Breast epithelium (tissue), 4 donors: ENCODE data around the gene CYTH3. TPM values are rescaled to one million over a fixed set of nuclear protein-coding genes. Genes with fewer than 3 reads are reported as not detected.

Experiments
- DNase-seq, 2 donors: peaks; one replicate each; pipeline ENCODE4 v3.0.0-alpha.2; 2019; ENCODE audit warnings: low spot score in 2 of 2
- H3K27ac ChIP-seq, 2 donors: fragments of 200-600 bp; sonication (generic) in 1 of 2; one replicate each; pipeline ENCODE4 v1.5.1; 2016 to 2019; ENCODE audit warnings: mild to moderate bottlenecking in 1 of 2
- H3K27me3 ChIP-seq, 2 donors: fragments of 200-600 bp; sonication (generic) in 1 of 2; one replicate each; pipeline versions ENCODE4 v1.5.1 to v1.6.0; 2017 to 2019; ENCODE audit warnings: control low read depth in 1 of 2, mild to moderate bottlenecking in 1 of 2
- H3K36me3 ChIP-seq: fragments of 200-600 bp; one replicate; pipeline ENCODE4 v1.5.1; 2019
- H3K4me1 ChIP-seq, 2 donors: fragments of 200-600 bp; sonication (generic); one replicate each; pipeline ENCODE4 v1.5.1; 2016 to 2019; ENCODE audit warnings: control low read depth in 1 of 2
- H3K4me3 ChIP-seq, 3 donors: fragments of 200-600 bp; sonication (generic); 1 replicate in 2 of 3; 2 replicates in 1 of 3; pipeline ENCODE4 v1.5.1; 2016 to 2019; ENCODE audit warnings: mild to moderate bottlenecking in 3 of 3, moderate library complexity in 2 of 3
- H3K9me3 ChIP-seq, 2 donors: fragments of 200-600 bp; sonication (generic) in 1 of 2; one replicate each; pipeline ENCODE4 v1.5.1; 2016 to 2019; ENCODE audit warnings: control low read depth in 1 of 2
- POLR2A ChIP-seq: fragments of 450-650 bp; IDR thresholded peaks from one replicate; pipeline ENCODE4 v1.6.1; 2016; ENCODE audit warnings: antibody characterized with exemption, mild to moderate bottlenecking, moderate library complexity
- POLR2AphosphoS5 ChIP-seq, 3 donors: sonication (generic); formaldehyde crosslinking; IDR thresholded peaks; one replicate each; pipeline ENCODE4 v1.6.1; 2017; ENCODE audit warnings: antibody characterized with exemption in 3 of 3
- intact Hi-C: fragments of 100-400 bp; cut with DNase I; formaldehyde crosslinking; loops from one replicate; pipeline ENCODE4 v1.15.1; 2023; ENCODE audit warnings: low total_unique reads
- total RNA-seq, 3 donors: library from RNA; depleted of rRNA; stranded (reverse); fragments of >200 nt; gene quantifications; one replicate each; pipeline ENCODE4 v1.1.0, GENCODE V29; 2016
- TF ChIP-seq, protein P1 (sequence below), 3 donors: fragments of 450-650 bp; IDR thresholded peaks; one replicate each; pipeline ENCODE4 v1.5.1; 2016 to 2017; ENCODE audit warnings: antibody characterized with exemption in 3 of 3, mild to moderate bottlenecking in 3 of 3, moderate library complexity in 3 of 3

Gene CYTH3, protein sequence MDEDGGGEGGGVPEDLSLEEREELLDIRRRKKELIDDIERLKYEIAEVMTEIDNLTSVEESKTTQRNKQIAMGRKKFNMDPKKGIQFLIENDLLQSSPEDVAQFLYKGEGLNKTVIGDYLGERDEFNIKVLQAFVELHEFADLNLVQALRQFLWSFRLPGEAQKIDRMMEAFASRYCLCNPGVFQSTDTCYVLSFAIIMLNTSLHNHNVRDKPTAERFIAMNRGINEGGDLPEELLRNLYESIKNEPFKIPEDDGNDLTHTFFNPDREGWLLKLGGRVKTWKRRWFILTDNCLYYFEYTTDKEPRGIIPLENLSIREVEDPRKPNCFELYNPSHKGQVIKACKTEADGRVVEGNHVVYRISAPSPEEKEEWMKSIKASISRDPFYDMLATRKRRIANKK
- total RNA-seq: 10 to 100 TPM; 23.6 to 46.4 (median 33.4) TPM

DNA sequence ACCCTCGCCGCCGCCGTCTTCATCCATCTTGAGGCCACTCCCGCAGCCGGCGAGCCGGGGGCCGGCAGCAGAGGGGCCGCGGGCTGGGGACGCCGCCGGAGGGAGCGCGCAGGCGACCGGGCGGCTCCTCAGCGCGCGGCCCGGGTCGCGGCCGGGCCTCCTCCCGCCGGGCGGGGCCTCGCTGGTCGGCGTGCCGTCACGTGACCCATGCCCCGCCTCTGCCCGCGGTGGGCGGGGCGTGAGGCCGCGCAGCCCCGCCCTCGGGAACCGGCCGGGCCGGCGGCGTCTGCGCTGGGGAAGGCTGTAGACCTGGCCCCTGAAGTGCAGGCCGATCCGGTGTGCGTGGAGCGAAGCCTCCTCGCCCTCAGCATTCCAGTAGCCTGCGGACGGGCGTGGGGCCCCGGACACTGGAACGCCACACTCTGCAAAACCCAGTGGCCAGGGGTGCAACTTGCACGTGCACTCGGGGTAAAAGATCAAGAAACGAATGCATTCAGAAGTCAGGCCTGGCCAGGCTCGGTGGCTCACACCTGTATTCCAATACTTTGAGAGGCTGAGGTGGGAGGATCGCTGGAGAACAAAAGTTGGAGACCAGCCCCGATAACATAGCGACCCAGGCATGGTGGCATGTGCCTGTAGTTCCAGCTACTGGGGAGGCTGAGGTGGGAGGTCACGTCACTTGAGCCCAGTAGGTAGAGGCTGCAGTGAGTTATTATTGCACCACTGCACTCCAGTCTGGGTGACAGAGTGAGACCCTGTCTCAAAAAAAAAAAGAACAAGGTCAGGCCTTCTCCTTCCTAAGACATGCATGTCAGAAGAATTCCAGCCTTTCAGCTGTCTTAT, at the start of gene CYTH3:
Gene CYTH3 (minus strand): TSS at position 144 of the 843 bp plus-strand sequence. CDS start 117 bp downstream, at position 27.
- TF ChIP-seq POLR2A (no peak), POLR2AphosphoS5 (IDR thresholded peaks at IDR 0.05) (no peak)
- TF ChIP-seq, protein P1, sequence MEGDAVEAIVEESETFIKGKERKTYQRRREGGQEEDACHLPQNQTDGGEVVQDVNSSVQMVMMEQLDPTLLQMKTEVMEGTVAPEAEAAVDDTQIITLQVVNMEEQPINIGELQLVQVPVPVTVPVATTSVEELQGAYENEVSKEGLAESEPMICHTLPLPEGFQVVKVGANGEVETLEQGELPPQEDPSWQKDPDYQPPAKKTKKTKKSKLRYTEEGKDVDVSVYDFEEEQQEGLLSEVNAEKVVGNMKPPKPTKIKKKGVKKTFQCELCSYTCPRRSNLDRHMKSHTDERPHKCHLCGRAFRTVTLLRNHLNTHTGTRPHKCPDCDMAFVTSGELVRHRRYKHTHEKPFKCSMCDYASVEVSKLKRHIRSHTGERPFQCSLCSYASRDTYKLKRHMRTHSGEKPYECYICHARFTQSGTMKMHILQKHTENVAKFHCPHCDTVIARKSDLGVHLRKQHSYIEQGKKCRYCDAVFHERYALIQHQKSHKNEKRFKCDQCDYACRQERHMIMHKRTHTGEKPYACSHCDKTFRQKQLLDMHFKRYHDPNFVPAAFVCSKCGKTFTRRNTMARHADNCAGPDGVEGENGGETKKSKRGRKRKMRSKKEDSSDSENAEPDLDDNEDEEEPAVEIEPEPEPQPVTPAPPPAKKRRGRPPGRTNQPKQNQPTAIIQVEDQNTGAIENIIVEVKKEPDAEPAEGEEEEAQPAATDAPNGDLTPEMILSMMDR (IDR thresholded peaks at IDR 0.05): peak in 1 of 3 donors; percentile 12
- Histone ChIP-seq H3K36me3 (no peaks in the 10 kb centered on the region), H3K27ac (peak within 1 kb of the TSS; percentile 73 to 84), H3K4me3 (peak within 1 kb of the TSS; percentile 79 to 98 (median 94)), H3K4me1 (no peaks in the 10 kb centered on the region), H3K27me3 (no peaks in the 10 kb centered on the region), H3K9me3 (no peaks in the 10 kb centered on the region)
- intact Hi-C loops: no loop called here
- DNase-seq: peak; percentile 56 to 79

DNA sequence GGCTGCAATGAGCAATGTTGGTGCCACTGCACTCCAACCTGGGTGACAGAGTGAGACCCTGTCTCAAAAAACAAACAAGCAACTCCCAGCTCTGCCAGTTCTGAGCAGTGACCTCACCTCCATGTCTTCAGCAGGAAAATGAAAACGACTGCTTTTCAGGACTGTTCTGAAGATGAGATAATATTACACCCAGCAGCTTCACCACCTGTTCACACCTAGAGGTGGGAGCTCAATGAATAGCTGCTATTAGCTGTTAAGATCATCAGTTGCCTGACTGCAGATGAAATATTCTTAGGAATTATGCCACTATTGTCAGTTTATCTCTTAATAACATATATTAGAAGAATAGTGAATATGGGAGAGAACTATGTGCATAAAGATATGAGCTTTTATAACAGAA, 48.4 kb upstream of the CYTH3 start:
- H3K27me3 ChIP-seq: no peaks in the 10 kb centered on the region
- no peak for TF ChIP-seq POLR2AphosphoS5 (IDR thresholded peaks at IDR 0.05)
- TF ChIP-seq, protein P1 (IDR thresholded peaks at IDR 0.05): no peak
- no peak for TF ChIP-seq POLR2A
- H3K27ac ChIP-seq: no peak overlapping the region
- no peaks in the 10 kb centered on the region for H3K4me1 ChIP-seq
- H3K9me3 ChIP-seq: no peaks in the 10 kb centered on the region
- no peak for DNase-seq
- no peaks in the 10 kb centered on the region for H3K36me3 ChIP-seq
- intact Hi-C loops: loop anchor here (5.0 kb wide), 1 partner anchor 1618 kb away; no protein-coding TSS in a partner anchor
- no peak overlapping the region for H3K4me3 ChIP-seq

DNA sequence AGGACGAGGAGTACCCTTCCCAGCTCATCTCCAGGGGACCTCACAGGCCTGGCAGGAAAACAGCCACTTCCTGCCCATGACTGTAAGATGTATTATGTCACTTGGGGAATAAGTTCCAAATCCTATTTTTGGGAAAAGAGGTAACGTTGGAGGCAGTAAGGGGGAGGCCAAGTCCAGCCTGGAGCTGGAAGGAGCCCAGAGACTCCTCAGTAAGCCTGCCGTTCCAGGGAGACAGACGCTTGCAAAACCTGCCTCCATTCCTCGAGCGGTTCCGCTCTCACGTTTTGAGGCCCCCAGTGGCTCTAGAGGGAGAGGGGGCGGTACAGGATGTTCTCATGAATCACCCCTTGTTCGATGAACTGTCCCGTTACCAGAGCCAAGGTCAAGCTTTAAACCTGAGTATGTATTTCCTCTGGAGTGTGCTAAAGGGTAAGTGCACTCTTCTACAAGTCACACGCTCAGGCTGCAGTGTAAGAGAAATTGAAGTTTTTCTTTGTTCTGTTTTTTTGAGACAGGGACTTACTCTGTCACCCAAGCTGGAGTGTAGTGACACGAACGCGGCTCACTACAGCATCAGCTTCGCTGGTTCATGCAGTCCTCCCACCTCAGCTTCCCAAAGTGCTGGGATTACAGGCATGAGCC, 45.5 kb upstream of the CYTH3 start:
- Histone ChIP-seq H3K4me1 (no peaks in the 10 kb centered on the region), H3K36me3 (no peaks in the 10 kb centered on the region), H3K9me3 (no peaks in the 10 kb centered on the region), H3K4me3 (peak overlapping the region in 2 of 3 donors; percentile 0 to 3), H3K27ac (peak overlapping the region; percentile 50 to 68), H3K27me3 (no peaks in the 10 kb centered on the region)
- DNase-seq: no peak
- TF ChIP-seq, protein P1 (IDR thresholded peaks at IDR 0.05): no peak
- TF ChIP-seq POLR2A: no peak
- peak in 1 of 3 donors; percentile 77 for TF ChIP-seq POLR2AphosphoS5 (IDR thresholded peaks at IDR 0.05)
- intact Hi-C loops: loop anchor here (10.0 kb wide), 1 partner anchor 153 kb away; no protein-coding TSS in a partner anchor

DNA sequence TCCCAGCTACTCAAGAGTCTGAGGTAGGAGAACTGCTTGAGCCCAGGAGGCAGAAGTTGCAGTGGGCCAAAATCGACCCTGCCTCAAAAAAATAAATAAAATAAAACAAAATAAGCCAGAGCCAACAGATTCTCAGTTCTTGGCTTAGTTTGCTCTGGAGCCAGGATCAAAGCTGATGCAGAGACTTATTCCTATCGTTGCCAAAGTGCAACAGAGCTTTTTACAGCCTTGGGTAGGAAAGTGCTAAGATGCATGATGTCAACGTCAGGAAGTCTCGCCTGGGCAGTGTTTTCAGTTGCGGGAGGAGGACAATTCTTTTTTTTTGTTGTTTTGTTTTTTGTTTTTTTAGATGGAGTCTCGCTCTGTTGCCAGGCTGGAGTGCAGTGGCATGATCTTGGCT, 43.8 kb upstream of the CYTH3 start:
- Histone ChIP-seq H3K27me3 (no peaks in the 10 kb centered on the region), H3K4me3 (no peak overlapping the region), H3K9me3 (no peaks in the 10 kb centered on the region), H3K27ac (peak overlapping the region in 1 of 2 donors; percentile 19), H3K4me1 (no peaks in the 10 kb centered on the region), H3K36me3 (no peaks in the 10 kb centered on the region)
- no peak for DNase-seq
- intact Hi-C loops: loop anchor here (10.0 kb wide), 1 partner anchor 151 kb away; no protein-coding TSS in a partner anchor
- TF ChIP-seq POLR2AphosphoS5 (IDR thresholded peaks at IDR 0.05): no peak
- TF ChIP-seq, protein P1 (IDR thresholded peaks at IDR 0.05): no peak
- no peak for TF ChIP-seq POLR2A
